ENCODE results near the gene CERS6.

DNA sequence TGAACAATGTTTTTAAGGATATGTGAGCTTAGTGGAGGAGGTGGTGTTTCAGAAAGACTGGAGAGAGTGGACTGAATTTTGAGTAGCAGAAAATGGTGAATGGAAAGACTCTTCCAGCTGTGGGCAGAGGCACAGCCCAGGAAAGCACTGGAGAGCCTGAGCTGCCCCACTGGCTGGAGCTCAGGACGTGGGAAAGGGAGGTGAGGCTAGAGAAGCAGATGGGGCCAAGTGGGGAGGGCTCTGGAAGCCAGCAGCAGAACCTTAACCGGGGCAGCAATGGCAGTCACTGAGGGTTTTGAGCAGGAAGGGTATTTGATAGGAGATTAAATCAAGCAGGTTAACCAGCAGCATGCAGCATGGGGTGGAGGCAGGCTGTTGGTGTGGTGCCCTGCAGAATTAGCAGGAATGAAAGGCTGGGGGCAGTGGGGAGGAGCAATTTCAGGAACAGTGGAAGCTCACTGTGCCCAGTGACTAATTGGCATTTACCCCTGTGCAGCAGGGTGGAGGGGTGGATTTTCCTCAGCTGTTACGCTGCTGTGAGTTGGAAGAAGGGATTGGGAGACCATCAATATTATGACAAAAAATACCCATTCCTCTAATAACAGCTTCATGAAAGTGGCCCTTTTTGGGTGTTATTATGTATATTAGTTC lies 136.2 kb downstream of the CERS6 start:
- TF ChIP-seq POLR2A (IDR thresholded peaks at IDR 0.05) = no peak
- TF ChIP-seq, protein P1, sequence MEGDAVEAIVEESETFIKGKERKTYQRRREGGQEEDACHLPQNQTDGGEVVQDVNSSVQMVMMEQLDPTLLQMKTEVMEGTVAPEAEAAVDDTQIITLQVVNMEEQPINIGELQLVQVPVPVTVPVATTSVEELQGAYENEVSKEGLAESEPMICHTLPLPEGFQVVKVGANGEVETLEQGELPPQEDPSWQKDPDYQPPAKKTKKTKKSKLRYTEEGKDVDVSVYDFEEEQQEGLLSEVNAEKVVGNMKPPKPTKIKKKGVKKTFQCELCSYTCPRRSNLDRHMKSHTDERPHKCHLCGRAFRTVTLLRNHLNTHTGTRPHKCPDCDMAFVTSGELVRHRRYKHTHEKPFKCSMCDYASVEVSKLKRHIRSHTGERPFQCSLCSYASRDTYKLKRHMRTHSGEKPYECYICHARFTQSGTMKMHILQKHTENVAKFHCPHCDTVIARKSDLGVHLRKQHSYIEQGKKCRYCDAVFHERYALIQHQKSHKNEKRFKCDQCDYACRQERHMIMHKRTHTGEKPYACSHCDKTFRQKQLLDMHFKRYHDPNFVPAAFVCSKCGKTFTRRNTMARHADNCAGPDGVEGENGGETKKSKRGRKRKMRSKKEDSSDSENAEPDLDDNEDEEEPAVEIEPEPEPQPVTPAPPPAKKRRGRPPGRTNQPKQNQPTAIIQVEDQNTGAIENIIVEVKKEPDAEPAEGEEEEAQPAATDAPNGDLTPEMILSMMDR (IDR thresholded peaks at IDR 0.05) = no peak

Measured in body of pancreas (tissue), 4 donors.